ENCODE measurements around the gene CTTN. TPM values are rescaled to one million over a fixed set of nuclear protein-coding genes. Genes with fewer than 3 reads are reported as not detected.

The CTTN gene
- total and polyA plus RNA-seq, 2 of the 8 experiments (the other 6 are each of a cell fraction or from before 2014, with no cell fraction given): 84.6 to 216 TPM

DNA sequence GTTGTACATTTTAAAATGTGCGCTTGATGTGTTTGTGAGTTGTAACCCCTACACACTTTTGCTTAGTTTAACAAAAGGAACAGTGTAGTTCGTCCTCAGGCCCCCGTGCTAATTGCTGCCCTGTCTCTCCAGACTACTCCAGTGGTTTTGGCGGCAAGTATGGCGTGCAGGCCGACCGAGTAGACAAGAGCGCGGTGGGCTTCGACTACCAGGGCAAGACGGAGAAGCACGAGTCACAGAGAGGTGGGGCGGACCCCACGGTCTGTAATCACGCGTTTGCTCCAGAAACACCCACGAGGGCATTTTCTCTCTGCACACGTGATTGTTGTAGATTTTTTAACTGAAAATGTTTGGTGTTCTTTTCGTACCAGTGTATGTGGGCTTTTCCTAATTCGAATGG lies 18.6 kb downstream of the CTTN start (continued):
- TF ChIP-seq RNF2 (IDR thresholded peaks at IDR 0.05; ENCODE audit: borderline replicate concordance, low read depth, low read length, missing control alignments, poor library complexity, severe bottlenecking) (no peak), GTF2F1 (IDR thresholded peaks at IDR 0.05; ENCODE audit: borderline replicate concordance, low read depth, low read length) (no peak), CHD2 (IDR thresholded peaks at IDR 0.05; ENCODE audit: low read length) (no peak), BRCA1 (IDR thresholded peaks at IDR 0.05; ENCODE audit: low read depth, low read length) (no peak)
- TF ChIP-seq, protein P1, sequence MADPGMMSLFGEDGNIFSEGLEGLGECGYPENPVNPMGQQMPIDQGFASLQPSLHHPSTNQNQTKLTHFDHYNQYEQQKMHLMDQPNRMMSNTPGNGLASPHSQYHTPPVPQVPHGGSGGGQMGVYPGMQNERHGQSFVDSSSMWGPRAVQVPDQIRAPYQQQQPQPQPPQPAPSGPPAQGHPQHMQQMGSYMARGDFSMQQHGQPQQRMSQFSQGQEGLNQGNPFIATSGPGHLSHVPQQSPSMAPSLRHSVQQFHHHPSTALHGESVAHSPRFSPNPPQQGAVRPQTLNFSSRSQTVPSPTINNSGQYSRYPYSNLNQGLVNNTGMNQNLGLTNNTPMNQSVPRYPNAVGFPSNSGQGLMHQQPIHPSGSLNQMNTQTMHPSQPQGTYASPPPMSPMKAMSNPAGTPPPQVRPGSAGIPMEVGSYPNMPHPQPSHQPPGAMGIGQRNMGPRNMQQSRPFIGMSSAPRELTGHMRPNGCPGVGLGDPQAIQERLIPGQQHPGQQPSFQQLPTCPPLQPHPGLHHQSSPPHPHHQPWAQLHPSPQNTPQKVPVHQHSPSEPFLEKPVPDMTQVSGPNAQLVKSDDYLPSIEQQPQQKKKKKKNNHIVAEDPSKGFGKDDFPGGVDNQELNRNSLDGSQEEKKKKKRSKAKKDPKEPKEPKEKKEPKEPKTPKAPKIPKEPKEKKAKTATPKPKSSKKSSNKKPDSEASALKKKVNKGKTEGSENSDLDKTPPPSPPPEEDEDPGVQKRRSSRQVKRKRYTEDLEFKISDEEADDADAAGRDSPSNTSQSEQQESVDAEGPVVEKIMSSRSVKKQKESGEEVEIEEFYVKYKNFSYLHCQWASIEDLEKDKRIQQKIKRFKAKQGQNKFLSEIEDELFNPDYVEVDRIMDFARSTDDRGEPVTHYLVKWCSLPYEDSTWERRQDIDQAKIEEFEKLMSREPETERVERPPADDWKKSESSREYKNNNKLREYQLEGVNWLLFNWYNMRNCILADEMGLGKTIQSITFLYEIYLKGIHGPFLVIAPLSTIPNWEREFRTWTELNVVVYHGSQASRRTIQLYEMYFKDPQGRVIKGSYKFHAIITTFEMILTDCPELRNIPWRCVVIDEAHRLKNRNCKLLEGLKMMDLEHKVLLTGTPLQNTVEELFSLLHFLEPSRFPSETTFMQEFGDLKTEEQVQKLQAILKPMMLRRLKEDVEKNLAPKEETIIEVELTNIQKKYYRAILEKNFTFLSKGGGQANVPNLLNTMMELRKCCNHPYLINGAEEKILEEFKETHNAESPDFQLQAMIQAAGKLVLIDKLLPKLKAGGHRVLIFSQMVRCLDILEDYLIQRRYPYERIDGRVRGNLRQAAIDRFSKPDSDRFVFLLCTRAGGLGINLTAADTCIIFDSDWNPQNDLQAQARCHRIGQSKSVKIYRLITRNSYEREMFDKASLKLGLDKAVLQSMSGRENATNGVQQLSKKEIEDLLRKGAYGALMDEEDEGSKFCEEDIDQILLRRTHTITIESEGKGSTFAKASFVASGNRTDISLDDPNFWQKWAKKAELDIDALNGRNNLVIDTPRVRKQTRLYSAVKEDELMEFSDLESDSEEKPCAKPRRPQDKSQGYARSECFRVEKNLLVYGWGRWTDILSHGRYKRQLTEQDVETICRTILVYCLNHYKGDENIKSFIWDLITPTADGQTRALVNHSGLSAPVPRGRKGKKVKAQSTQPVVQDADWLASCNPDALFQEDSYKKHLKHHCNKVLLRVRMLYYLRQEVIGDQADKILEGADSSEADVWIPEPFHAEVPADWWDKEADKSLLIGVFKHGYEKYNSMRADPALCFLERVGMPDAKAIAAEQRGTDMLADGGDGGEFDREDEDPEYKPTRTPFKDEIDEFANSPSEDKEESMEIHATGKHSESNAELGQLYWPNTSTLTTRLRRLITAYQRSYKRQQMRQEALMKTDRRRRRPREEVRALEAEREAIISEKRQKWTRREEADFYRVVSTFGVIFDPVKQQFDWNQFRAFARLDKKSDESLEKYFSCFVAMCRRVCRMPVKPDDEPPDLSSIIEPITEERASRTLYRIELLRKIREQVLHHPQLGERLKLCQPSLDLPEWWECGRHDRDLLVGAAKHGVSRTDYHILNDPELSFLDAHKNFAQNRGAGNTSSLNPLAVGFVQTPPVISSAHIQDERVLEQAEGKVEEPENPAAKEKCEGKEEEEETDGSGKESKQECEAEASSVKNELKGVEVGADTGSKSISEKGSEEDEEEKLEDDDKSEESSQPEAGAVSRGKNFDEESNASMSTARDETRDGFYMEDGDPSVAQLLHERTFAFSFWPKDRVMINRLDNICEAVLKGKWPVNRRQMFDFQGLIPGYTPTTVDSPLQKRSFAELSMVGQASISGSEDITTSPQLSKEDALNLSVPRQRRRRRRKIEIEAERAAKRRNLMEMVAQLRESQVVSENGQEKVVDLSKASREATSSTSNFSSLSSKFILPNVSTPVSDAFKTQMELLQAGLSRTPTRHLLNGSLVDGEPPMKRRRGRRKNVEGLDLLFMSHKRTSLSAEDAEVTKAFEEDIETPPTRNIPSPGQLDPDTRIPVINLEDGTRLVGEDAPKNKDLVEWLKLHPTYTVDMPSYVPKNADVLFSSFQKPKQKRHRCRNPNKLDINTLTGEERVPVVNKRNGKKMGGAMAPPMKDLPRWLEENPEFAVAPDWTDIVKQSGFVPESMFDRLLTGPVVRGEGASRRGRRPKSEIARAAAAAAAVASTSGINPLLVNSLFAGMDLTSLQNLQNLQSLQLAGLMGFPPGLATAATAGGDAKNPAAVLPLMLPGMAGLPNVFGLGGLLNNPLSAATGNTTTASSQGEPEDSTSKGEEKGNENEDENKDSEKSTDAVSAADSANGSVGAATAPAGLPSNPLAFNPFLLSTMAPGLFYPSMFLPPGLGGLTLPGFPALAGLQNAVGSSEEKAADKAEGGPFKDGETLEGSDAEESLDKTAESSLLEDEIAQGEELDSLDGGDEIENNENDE (IDR thresholded peaks at IDR 0.05; ENCODE audit: insufficient replicate concordance, low read length): no peak

Data from H1 (cell line).